Stimulated activated CD4-positive, alpha-beta T cell treated with anti-CD3 and anti-CD28 coated beads, Interleukin-1b, Interleukin-23, amount 100 ng/mL, for 4 hours (primary cell): ENCODE measurements around the gene FRAT2.

Experiments
- DNase-seq, 2 donors: peaks; one replicate each; pipeline ENCODE4 v3.0.0-alpha.2; 2020; ENCODE audit warnings: low read depth in 2 of 2

FRAT2 gene

GRCh38 chr10:97325754-97326153 lies 8.8 kb downstream of the FRAT2 start:
- no peak for DNase-seq

GRCh38 chr10:97323501-97323900 lies 11.0 kb downstream of the FRAT2 start:
- DNase-seq = no peak

- no peak for DNase-seq
Observed at GRCh38 chr10:97321804-97322190, 12.7 kb downstream of the FRAT2 start.

GRCh38 chr10:97321032-97321803 lies 13.3 kb downstream of the FRAT2 start:
- DNase-seq = no peak

- no peak for DNase-seq
Observed at GRCh38 chr10:97320480-97321031, 14.0 kb downstream of the FRAT2 start.

- DNase-seq = peak in 1 of 2 donors; percentile 48
Observed at GRCh38 chr10:97319671-97320479, 14.7 kb downstream of the FRAT2 start.

- peak; percentile 83 to 85 for DNase-seq
Observed at GRCh38 chr10:97318772-97319651, 15.5 kb downstream of the FRAT2 start, which contains the start of gene FRAT1. Gene FRAT1 (plus strand): TSS chr10:97319271. CDS start chr10:97319454, 183 bp downstream.

GRCh38 chr10:97314671-97315070 lies 19.9 kb downstream of the FRAT2 start:
- no peak for DNase-seq

- no peak for DNase-seq
Observed at GRCh38 chr10:97312897-97313296, 21.6 kb downstream of the FRAT2 start.

- DNase-seq = no peak
Observed at GRCh38 chr10:97311111-97311626, 23.4 kb downstream of the FRAT2 start.

GRCh38 chr10:97307866-97308780 lies 26.4 kb downstream of the FRAT2 start:
- no peak for DNase-seq

- DNase-seq = no peak
Observed at GRCh38 chr10:97307441-97307840, 27.1 kb downstream of the FRAT2 start.

- DNase-seq = no peak
Observed at GRCh38 chr10:97302088-97302791, 32.3 kb downstream of the FRAT2 start.

- DNase-seq = no peak
Observed at GRCh38 chr10:97300980-97301379, 33.5 kb downstream of the FRAT2 start.

GRCh38 chr10:97298223-97298571 lies 36.3 kb downstream of the FRAT2 start:
- no peak for DNase-seq

- DNase-seq = no peak
Observed at GRCh38 chr10:97297556-97298222, 36.8 kb downstream of the FRAT2 start.

- no peak for DNase-seq
Observed at GRCh38 chr10:97292862-97293198, 41.7 kb downstream of the FRAT2 start.

- DNase-seq = peak; percentile 77 to 85
Observed at GRCh38 chr10:97292097-97292861, 42.2 kb downstream of the FRAT2 start, which contains the start of gene ARHGAP19. Gene ARHGAP19 (minus strand): TSS chr10:97292637. CDS start chr10:97292627, 10 bp downstream.
